ENCODE measurements around the gene RFESD. TPM values are rescaled to one million over a fixed set of nuclear protein-coding genes. Genes with fewer than 3 reads are reported as not detected.

Gene RFESD
- total and polyA plus RNA-seq, 2 of the 8 experiments (the other 6 are each of a cell fraction or from before 2014, with no cell fraction given), result 1.7 to 2.0 TPM

DNA sequence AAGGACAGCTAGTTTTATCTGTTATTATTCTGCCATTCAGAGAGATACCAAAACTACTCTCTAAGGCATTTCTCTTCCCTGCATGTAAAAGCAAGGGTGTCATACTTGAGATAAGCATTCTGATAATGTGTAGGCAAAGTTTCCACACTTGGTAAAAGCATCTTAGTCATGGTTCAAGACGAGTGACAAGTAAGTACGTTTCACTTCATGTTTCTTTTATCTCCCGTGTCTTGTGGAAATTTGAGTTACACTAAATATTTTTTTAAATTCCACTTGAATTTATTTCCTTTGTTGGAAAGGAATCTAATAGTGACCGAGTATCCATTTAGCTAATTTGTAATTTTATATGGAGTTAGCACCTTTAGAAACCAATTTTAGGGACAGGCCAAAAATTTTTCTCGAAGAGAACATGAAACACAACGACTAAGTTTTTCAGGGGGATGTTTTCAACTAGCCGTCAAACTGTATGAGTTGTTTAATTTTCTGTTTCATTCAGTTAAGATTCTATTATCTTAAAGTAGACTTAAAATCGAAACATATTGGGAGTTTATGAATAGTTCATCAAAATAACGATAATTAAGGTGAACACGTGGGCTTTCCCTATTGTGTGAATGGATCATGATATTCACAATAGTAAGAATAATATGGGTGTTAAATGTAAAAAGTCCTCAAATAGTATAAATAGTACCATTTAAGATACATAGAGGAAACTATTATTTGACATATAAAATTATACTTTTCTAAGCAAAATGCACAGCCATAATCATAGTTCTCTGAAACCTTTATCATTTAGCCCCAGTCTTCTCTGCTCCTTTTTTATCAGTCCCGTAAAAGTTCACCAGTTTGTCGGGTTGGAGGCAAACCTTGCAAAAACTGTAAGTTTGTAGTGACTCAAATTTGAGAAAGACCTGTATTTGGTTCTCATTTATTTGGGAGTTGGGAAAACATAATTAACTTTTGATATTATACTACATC lies 1.6 kb downstream of the RFESD start:
- Histone ChIP-seq H3K14ac (ENCODE audit: insufficient read length) (no peak overlapping the region), H2BK20ac (ENCODE audit: low read length) (no peak overlapping the region), H2AK5ac (ENCODE audit: low read depth, low read length) (no peak overlapping the region), H3K79me2 (ENCODE audit: control insufficient read depth in 1 of 2, insufficient read depth in 2 of 2, low read length in 2 of 2) (no peaks in the 10 kb centered on the region), H2BK15ac (ENCODE audit: low read length) (no peak overlapping the region), H3K4me1 (replicated peaks in 1 of 4; ENCODE audit: control insufficient read depth in 3 of 4, insufficient read depth in 4 of 4, low read length in 3 of 4) (peaks cover 0 to 6% (median 3%) of the 10 kb centered on the region in 4 experiments; a peak in 2 of 7 replicates), H3K4me3 (ENCODE audit: extremely low read depth in 1 of 4, insufficient read depth in 2 of 4, low read depth in 3 of 4, low read length in 4 of 4) (no peak overlapping the region), H2BK5ac (ENCODE audit: low read depth, low read length) (no peak overlapping the region), H2BK120ac (replicated peaks; ENCODE audit: low read depth, low read length) (no peak overlapping the region), H3K9ac (replicated peaks in 1 of 4; ENCODE audit: extremely low read depth in 1 of 4, low read depth in 3 of 4, low read length in 3 of 4) (no peak overlapping the region), H3K18ac (ENCODE audit: extremely low read depth, low read length) (no peak overlapping the region), H4K20me1 (replicated peaks in 1 of 2; ENCODE audit: control insufficient read depth in 1 of 2, insufficient read depth in 2 of 2, low read length in 2 of 2) (no peaks in the 10 kb centered on the region), H4K5ac (ENCODE audit: insufficient read length, low read depth, low read length) (no peak overlapping the region), H3K36me3 (ENCODE audit: control insufficient read depth in 2 of 4, insufficient read depth in 4 of 4, low read length in 3 of 4) (no peaks in the 10 kb centered on the region), H3K4ac (replicated peaks; ENCODE audit: insufficient read length, low read depth, low read length) (no peak overlapping the region), H4K91ac (replicated peaks; ENCODE audit: insufficient read length, low read length) (no peak overlapping the region), H3K27ac (ENCODE audit: low read depth, low read length) (no peak overlapping the region), H3K23me2 (ENCODE audit: low read depth, low read length) (peaks cover 7% of the 10 kb centered on the region), H3K79me1 (ENCODE audit: low read depth, low read length) (no peaks in the 10 kb centered on the region), H2BK12ac (ENCODE audit: low read depth, low read length) (no peak overlapping the region), H3K27me3 (replicated peaks in 1 of 4; ENCODE audit: control insufficient read depth in 3 of 4, extremely low read depth in 1 of 4, insufficient read depth in 3 of 4, low read length in 3 of 4) (no peaks in the 10 kb centered on the region), H3K9me3 (ENCODE audit: insufficient read depth in 2 of 2, low read depth in 1 of 2, low read length in 1 of 2) (no peaks in the 10 kb centered on the region), H2AFZ (ENCODE audit: low read length) (no peak overlapping the region), H3K4me2 (ENCODE audit: insufficient read depth in 1 of 2, low read depth in 2 of 2, low read length in 2 of 2) (no peak overlapping the region; a peak in 1 of 4 replicates), H4K8ac (ENCODE audit: extremely low read depth, insufficient read depth, low read length) (no peak overlapping the region), H3K23ac (ENCODE audit: insufficient read length) (no peak overlapping the region), H3K56ac (replicated peaks; ENCODE audit: insufficient read length, low read depth, low read length) (no peak overlapping the region)
- ChIA-PET POLR2A (ENCODE audit: partially characterized antibody) (interaction anchor here (1.7 to 2.0 kb wide), 2 partner anchors 64 to 83 kb away, joined by 5 to 10 read pairs; partner anchors contain the start of gene RHOBTB3), CTCF (ENCODE audit: partially characterized antibody) (interaction anchor here (0.6 to 6.4 kb wide), 9 partner anchors 12 to 680 kb away, joined by 3 to 32 read pairs (median 5); no protein-coding TSS in a partner anchor)
- no peak for FAIRE-seq
- DNase-seq (ENCODE audit: low read depth in 1 of 2, low spot score in 2 of 2), result no peak
- WGBS, 2 experiments (ENCODE audit: extremely low coverage in 1 of 2, insufficient coverage in 1 of 2, insufficient read length in 1 of 2, insufficient replicate concordance in 2 of 2, low coverage in 1 of 2, low lambda C conversion rate in 2 of 2, missing lambda C conversion rate in 1 of 2), result 88% methylated on average over 12 of the region's 12 CpGs; no CpG with 5 or more reads in 1 of the 2 experiments
- TF ChIP-seq JUND (IDR thresholded peaks at IDR 0.05; ENCODE audit: low read length), result no peak
- no peak for TF ChIP-seq RNF2 (IDR thresholded peaks at IDR 0.05; ENCODE audit: borderline replicate concordance, low read depth, low read length, missing control alignments, poor library complexity, severe bottlenecking)
- TF ChIP-seq CBX5 (IDR thresholded peaks at IDR 0.05; ENCODE audit: low read depth, low read length), result no peak

Data from H1 (cell line).